H9 (cell line): ENCODE data around the gene ZP1. TPM values are rescaled to one million over a fixed set of nuclear protein-coding genes. Genes with fewer than 3 reads are reported as not detected.

Experiments
- DNase-seq: peaks from one replicate; pipeline ENCODE4 v3.0.0-alpha.2; 2017
- H2AFZ ChIP-seq: one replicate; pipeline ENCODE4 v1.6.1; 2013; ENCODE audit warnings: mild to moderate bottlenecking, low read length, control low read depth, moderate library complexity
- H2AK5ac ChIP-seq: 2 replicates; pipeline ENCODE4 v1.6.1; 2013; ENCODE audit warnings: low read length, control low read depth, mixed read lengths; ENCODE audit not compliant: insufficient read length
- H2BK120ac ChIP-seq: one replicate; pipeline ENCODE4 v1.6.1; 2013; ENCODE audit warnings: low read depth, mild to moderate bottlenecking, low read length, control low read depth, inconsistent platforms; ENCODE audit not compliant: poor library complexity, severe bottlenecking
- H2BK12ac ChIP-seq: 2 replicates; pipeline ENCODE4 v1.6.1; 2013; ENCODE audit warnings: low read length, control low read depth, mixed read lengths, low read depth; ENCODE audit not compliant: insufficient read length
- H2BK15ac ChIP-seq: 2 replicates; pipeline ENCODE4 v1.6.1; 2013; ENCODE audit warnings: low read depth, low read length, control low read depth
- H2BK20ac ChIP-seq: one replicate; pipeline ENCODE4 v1.6.1; 2013; ENCODE audit warnings: low read depth, mild to moderate bottlenecking, low read length, control low read depth, inconsistent platforms; ENCODE audit not compliant: poor library complexity, severe bottlenecking
- H2BK5ac ChIP-seq: 2 replicates; pipeline ENCODE4 v1.6.1; 2013; ENCODE audit warnings: low read length, control low read depth, mixed read lengths; ENCODE audit not compliant: insufficient read length
- H3K14ac ChIP-seq: 2 replicates; pipeline ENCODE4 v1.6.1; 2013; ENCODE audit warnings: low read length, control low read depth; ENCODE audit not compliant: insufficient read depth
- H3K18ac ChIP-seq: 2 replicates; pipeline ENCODE4 v1.6.1; 2013; ENCODE audit warnings: low read depth, mild to moderate bottlenecking, mixed read lengths, low read length, control low read depth; ENCODE audit not compliant: insufficient read length
- H3K23ac ChIP-seq: 2 replicates; pipeline ENCODE4 v1.6.1; 2013; ENCODE audit warnings: low read length, control low read depth, mixed read lengths, low read depth; ENCODE audit not compliant: insufficient read length
- H3K23me2 ChIP-seq: 2 replicates; pipeline ENCODE4 v1.6.1; 2013; ENCODE audit warnings: low read depth, mild to moderate bottlenecking, mixed read lengths, low read length, control low read depth; ENCODE audit not compliant: insufficient read length, poor library complexity, severe bottlenecking
- H3K27ac ChIP-seq: 2 replicates; pipeline ENCODE4 v1.5.1; 2013; ENCODE audit warnings: low read length, control low read depth, mixed read lengths, low read depth; ENCODE audit not compliant: insufficient read length
- H3K27me3 ChIP-seq: 2 replicates; pipeline ENCODE4 v1.6.1; 2013; ENCODE audit warnings: low read length, control low read depth, inconsistent platforms; ENCODE audit not compliant: insufficient read depth
- H3K4ac ChIP-seq: 2 replicates; pipeline ENCODE4 v1.6.1; 2013; ENCODE audit warnings: low read depth, mild to moderate bottlenecking, control low read depth, inconsistent platforms, low read length, moderate library complexity
- H3K4me1 ChIP-seq: 2 replicates; pipeline ENCODE4 v1.6.1; 2013; ENCODE audit warnings: low read length, control low read depth, inconsistent platforms; ENCODE audit not compliant: insufficient read depth
- H3K4me2 ChIP-seq: 2 replicates; pipeline ENCODE4 v1.6.1; 2013; ENCODE audit warnings: low read length, control low read depth, mixed read lengths; ENCODE audit not compliant: insufficient read length, insufficient read depth
- H3K56ac ChIP-seq: 2 replicates; pipeline ENCODE4 v1.6.1; 2013; ENCODE audit warnings: low read depth, mild to moderate bottlenecking, mixed read lengths, low read length, control low read depth; ENCODE audit not compliant: insufficient read length
- H3K79me1 ChIP-seq: 2 replicates; pipeline ENCODE4 v1.6.1; 2013; ENCODE audit warnings: low read depth, mild to moderate bottlenecking, moderate library complexity, low read length, control low read depth, inconsistent platforms; ENCODE audit not compliant: insufficient read depth, poor library complexity, severe bottlenecking
- H3K79me2 ChIP-seq: 2 replicates; pipeline ENCODE4 v1.6.1; 2013; ENCODE audit warnings: low read length, control low read depth, inconsistent platforms; ENCODE audit not compliant: insufficient read depth
- H3K9ac ChIP-seq: 2 replicates; pipeline ENCODE4 v1.6.1; 2013; ENCODE audit warnings: low read length, control low read depth, mixed read lengths; ENCODE audit not compliant: insufficient read length; ENCODE audit errors: extremely low read depth
- H3K9me3 ChIP-seq: one replicate; pipeline ENCODE4 v1.6.1; 2013; ENCODE audit warnings: low read depth, low read length, inconsistent platforms; ENCODE audit not compliant: control insufficient read depth
- H3T11ph ChIP-seq: one replicate; pipeline ENCODE4 v1.6.1; 2013; ENCODE audit warnings: mild to moderate bottlenecking, low read length, control low read depth, inconsistent platforms
- H4K20me1 ChIP-seq: one replicate; pipeline ENCODE4 v1.6.1; 2013; ENCODE audit not compliant: control insufficient read depth, insufficient read length, insufficient read depth
- H4K5ac ChIP-seq: 2 replicates; pipeline ENCODE4 v1.6.1; 2013; ENCODE audit warnings: low read depth, mild to moderate bottlenecking, mixed read lengths, low read length, control low read depth; ENCODE audit not compliant: insufficient read length
- H4K8ac ChIP-seq: replicated peaks from 2 replicates; pipeline ENCODE4 v1.6.1; 2013; ENCODE audit warnings: low read length, control low read depth, mixed read lengths, low read depth; ENCODE audit not compliant: insufficient read length
- H4K91ac ChIP-seq: 2 replicates; pipeline ENCODE4 v1.6.1; 2013; ENCODE audit warnings: low read depth, mild to moderate bottlenecking, moderate library complexity, mixed read lengths, low read length, control low read depth; ENCODE audit not compliant: insufficient read length
- H3K27ac Mint-ChIP-seq, 3 experiments: 2 replicates in 2 of 3; 3 replicates in 1 of 3; pipeline ENCODE4 v1.8.0; 2020 to 2021; ENCODE audit warnings: mixed read lengths in 3 of 3, mild to moderate bottlenecking in 1 of 3, moderate library complexity in 1 of 3
- H3K27me3 Mint-ChIP-seq: 2 replicates; pipeline ENCODE4 v1.8.0; 2021; ENCODE audit warnings: low read depth, mild to moderate bottlenecking, moderate library complexity, mixed read lengths
- H3K36me3 Mint-ChIP-seq, 3 experiments: 2 replicates in 2 of 3; 3 replicates in 1 of 3; pipeline ENCODE4 v1.8.0; 2020 to 2021; ENCODE audit warnings: low read depth in 3 of 3, mixed read lengths in 3 of 3; ENCODE audit not compliant: insufficient read depth in 1 of 3
- H3K4me1 Mint-ChIP-seq, 2 experiments: 2 replicates each; pipeline ENCODE4 v1.8.0; 2020; ENCODE audit warnings: mixed read lengths in 2 of 2
- H3K4me3 Mint-ChIP-seq, 2 experiments: 2 replicates in 1 of 2; 3 replicates in 1 of 2; pipeline ENCODE4 v1.8.0; 2020 to 2021; ENCODE audit warnings: mild to moderate bottlenecking in 2 of 2, mixed read lengths in 2 of 2, moderate library complexity in 1 of 2
- H3K9me3 Mint-ChIP-seq, 2 experiments: 2 replicates in 1 of 2; 3 replicates in 1 of 2; pipeline ENCODE4 v1.8.0; 2020; ENCODE audit warnings: mild to moderate bottlenecking in 2 of 2, mixed read lengths in 2 of 2, moderate library complexity in 1 of 2
- WGBS: extraction: QIAGEN DNeasy Blood & Tissue Kit; methylation state at CpG from one replicate; pipeline ENCODE4 v1.1.7; 2013; ENCODE audit warnings: missing lambda C conversion rate, low lambda C conversion rate, mixed read lengths; ENCODE audit not compliant: insufficient read length; ENCODE audit errors: extremely low coverage; 5-methylcytosine and 5-hydroxymethylcytosine counted together
- total RNA-seq: library from RNA; stranded (reverse); gene quantifications from 2 replicates; pipeline ENCODE4 v1.2.1, GENCODE V29; 2021
- TF ChIP-seq, protein P1 (sequence below): fragments of 200-600 bp; sonication (generic); conservative IDR thresholded peaks from 3 replicates; pipeline ENCODE4 v1.8.0; 2021; ENCODE audit warnings: antibody characterized with exemption, mild to moderate bottlenecking

Gene ZP1
- total RNA-seq, 1 experiment from 2014 or later: not detected

DNA sequence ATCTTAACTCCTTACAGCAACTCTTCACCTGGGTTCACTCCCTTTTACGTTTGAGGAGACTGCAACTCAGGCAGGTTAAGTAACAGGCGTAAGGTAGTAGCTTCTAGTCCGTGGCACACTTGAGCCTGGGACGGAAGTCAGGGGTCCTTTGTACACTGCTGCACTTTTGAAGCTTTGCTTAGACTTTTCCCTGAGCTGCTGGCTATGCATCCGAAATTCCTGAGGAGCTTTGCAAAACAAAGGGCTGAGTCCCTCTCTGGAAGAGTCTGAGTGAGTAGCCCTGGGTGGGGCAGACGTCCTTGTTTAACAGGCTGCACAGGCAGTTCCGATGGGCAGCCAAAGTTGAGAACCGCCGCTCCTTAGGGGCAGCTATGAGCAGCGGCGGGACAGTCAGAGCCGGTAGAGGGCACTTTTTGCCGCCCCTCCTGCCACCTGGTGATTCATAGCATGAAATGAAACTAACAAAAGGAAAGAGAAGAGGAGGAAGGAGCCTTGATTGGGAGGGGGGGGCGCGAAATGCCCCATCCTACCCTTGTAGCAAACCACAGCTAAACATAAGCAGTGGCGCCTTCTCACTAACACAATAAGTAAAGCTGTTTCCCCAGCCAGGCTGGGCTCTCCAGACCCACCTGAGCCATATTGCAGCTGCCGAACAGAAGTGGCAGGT lies 48.0 kb downstream of the ZP1 start:
- Histone ChIP-seq H4K91ac (no peak overlapping the region), H3K4ac (no peak overlapping the region), H3K27me3 (no peaks in the 10 kb centered on the region), H4K20me1 (no peaks in the 10 kb centered on the region), H3K79me2 (no peaks in the 10 kb centered on the region; the same call in 1 of the 2 replicates), H2BK120ac (no peak overlapping the region), H3K14ac (peak overlapping the region; percentile 56; the same call in 1 of the 2 replicates), H3K56ac (no peak overlapping the region), H2BK20ac (no peak overlapping the region), H3K23ac (no peak overlapping the region), H3K9me3 (no peaks in the 10 kb centered on the region), H2AFZ (no peak overlapping the region), H2BK5ac (no peak overlapping the region), H3K4me2 (peak overlapping the region; percentile 76), H3K23me2 (peaks cover 22% of the 10 kb centered on the region), H2BK15ac (no peak overlapping the region), H2AK5ac (no peak overlapping the region), H2BK12ac (no peak overlapping the region), H3T11ph (no peak overlapping the region), H3K4me1 (peaks cover 2% of the 10 kb centered on the region), H3K27ac (no peak overlapping the region), H3K79me1 (no peaks in the 10 kb centered on the region), H3K9ac (peak overlapping the region; percentile 72), H3K18ac (peak overlapping the region; percentile 82), H4K8ac (no peak overlapping the region), H4K5ac (no peak overlapping the region)
- TF ChIP-seq, protein P1, sequence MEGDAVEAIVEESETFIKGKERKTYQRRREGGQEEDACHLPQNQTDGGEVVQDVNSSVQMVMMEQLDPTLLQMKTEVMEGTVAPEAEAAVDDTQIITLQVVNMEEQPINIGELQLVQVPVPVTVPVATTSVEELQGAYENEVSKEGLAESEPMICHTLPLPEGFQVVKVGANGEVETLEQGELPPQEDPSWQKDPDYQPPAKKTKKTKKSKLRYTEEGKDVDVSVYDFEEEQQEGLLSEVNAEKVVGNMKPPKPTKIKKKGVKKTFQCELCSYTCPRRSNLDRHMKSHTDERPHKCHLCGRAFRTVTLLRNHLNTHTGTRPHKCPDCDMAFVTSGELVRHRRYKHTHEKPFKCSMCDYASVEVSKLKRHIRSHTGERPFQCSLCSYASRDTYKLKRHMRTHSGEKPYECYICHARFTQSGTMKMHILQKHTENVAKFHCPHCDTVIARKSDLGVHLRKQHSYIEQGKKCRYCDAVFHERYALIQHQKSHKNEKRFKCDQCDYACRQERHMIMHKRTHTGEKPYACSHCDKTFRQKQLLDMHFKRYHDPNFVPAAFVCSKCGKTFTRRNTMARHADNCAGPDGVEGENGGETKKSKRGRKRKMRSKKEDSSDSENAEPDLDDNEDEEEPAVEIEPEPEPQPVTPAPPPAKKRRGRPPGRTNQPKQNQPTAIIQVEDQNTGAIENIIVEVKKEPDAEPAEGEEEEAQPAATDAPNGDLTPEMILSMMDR: peak; percentile 44; the same call in 2 of the 3 replicates
- WGBS: no CpG with 5 or more reads among the region's 17 CpGs
- H3K27ac Mint-ChIP-seq: peak overlapping the region; percentile 68 to 95 (median 73); a peak in 5 of 7 replicates
- H3K36me3 Mint-ChIP-seq: peaks cover 2 to 17% (median 5%) of the 10 kb centered on the region in 3 experiments
- H3K4me1 Mint-ChIP-seq: peaks cover 40 to 42% of the 10 kb centered on the region in 2 experiments
- peak overlapping the region; percentile 94 to 97 for H3K4me3 Mint-ChIP-seq
- peak; percentile 77 for DNase-seq
- no peaks in the 10 kb centered on the region; a peak in 2 of 5 replicates for H3K9me3 Mint-ChIP-seq
- peaks cover 23% of the 10 kb centered on the region for H3K27me3 Mint-ChIP-seq
